ENCODE measurements around the gene KANSL3.
A peak's percentile ranks its signal among the peaks of the same experiment; 100 is the strongest.
"Not testable (repeated sequence)": the region's sequence is repeated elsewhere in the genome, so short reads cannot be mapped to it uniquely, and the experiment has no call there.

KANSL3 gene

GRCh38 chr2:96557421-96557820 lies 80.7 kb downstream of the KANSL3 start:
- not testable (repeated sequence) for DNase-seq (ENCODE audit: low spot score)

GRCh38 chr2:96556441-96557330 lies 81.4 kb downstream of the KANSL3 start:
- DNase-seq (ENCODE audit: low spot score): peak; percentile 60

- DNase-seq (ENCODE audit: low spot score): no peak
Observed at GRCh38 chr2:96555146-96555610, 82.9 kb downstream of the KANSL3 start.

- peak; percentile 83 for DNase-seq (ENCODE audit: low spot score)
Observed at GRCh38 chr2:96554293-96555145, 83.6 kb downstream of the KANSL3 start.

GRCh38 chr2:96553957-96554292 lies 84.2 kb downstream of the KANSL3 start:
- not testable (repeated sequence) for DNase-seq (ENCODE audit: low spot score)

GRCh38 chr2:96553176-96553956 lies 84.7 kb downstream of the KANSL3 start:
- DNase-seq (ENCODE audit: low spot score): no peak

GRCh38 chr2:96552315-96553175 lies 85.6 kb downstream of the KANSL3 start:
- DNase-seq (ENCODE audit: low spot score): no peak

- no peak for DNase-seq (ENCODE audit: low spot score)
Observed at GRCh38 chr2:96551605-96552314, 86.4 kb downstream of the KANSL3 start.

GRCh38 chr2:96550787-96551604 lies 87.1 kb downstream of the KANSL3 start:
- DNase-seq (ENCODE audit: low spot score): no peak

GRCh38 chr2:96549967-96550786 lies 87.9 kb downstream of the KANSL3 start:
- no peak for DNase-seq (ENCODE audit: low spot score)

- DNase-seq (ENCODE audit: low spot score): no peak
Observed at GRCh38 chr2:96549466-96549785, 88.7 kb downstream of the KANSL3 start.

- DNase-seq (ENCODE audit: low spot score): no peak
Observed at GRCh38 chr2:96548558-96549465, 89.3 kb downstream of the KANSL3 start.

GRCh38 chr2:96547731-96548171 lies 90.4 kb downstream of the KANSL3 start:
- DNase-seq (ENCODE audit: low spot score): no peak

- DNase-seq (ENCODE audit: low spot score): no peak
Observed at GRCh38 chr2:96547203-96547641, 90.9 kb downstream of the KANSL3 start.

- no peak for DNase-seq (ENCODE audit: low spot score)
Observed at GRCh38 chr2:96546797-96547196, 91.3 kb downstream of the KANSL3 start.

GRCh38 chr2:96546321-96546720 lies 91.8 kb downstream of the KANSL3 start:
- no peak for DNase-seq (ENCODE audit: low spot score)

All from AG08395 (cell line).